Measurements from ENCODE around the gene KANSL1L. TPM values are rescaled to one million over a fixed set of nuclear protein-coding genes. Genes with fewer than 3 reads are reported as not detected.
"Not testable (repeated sequence)": the region's sequence is repeated elsewhere in the genome, so short reads cannot be mapped to it uniquely, and the experiment has no call there.

Gene KANSL1L, protein sequence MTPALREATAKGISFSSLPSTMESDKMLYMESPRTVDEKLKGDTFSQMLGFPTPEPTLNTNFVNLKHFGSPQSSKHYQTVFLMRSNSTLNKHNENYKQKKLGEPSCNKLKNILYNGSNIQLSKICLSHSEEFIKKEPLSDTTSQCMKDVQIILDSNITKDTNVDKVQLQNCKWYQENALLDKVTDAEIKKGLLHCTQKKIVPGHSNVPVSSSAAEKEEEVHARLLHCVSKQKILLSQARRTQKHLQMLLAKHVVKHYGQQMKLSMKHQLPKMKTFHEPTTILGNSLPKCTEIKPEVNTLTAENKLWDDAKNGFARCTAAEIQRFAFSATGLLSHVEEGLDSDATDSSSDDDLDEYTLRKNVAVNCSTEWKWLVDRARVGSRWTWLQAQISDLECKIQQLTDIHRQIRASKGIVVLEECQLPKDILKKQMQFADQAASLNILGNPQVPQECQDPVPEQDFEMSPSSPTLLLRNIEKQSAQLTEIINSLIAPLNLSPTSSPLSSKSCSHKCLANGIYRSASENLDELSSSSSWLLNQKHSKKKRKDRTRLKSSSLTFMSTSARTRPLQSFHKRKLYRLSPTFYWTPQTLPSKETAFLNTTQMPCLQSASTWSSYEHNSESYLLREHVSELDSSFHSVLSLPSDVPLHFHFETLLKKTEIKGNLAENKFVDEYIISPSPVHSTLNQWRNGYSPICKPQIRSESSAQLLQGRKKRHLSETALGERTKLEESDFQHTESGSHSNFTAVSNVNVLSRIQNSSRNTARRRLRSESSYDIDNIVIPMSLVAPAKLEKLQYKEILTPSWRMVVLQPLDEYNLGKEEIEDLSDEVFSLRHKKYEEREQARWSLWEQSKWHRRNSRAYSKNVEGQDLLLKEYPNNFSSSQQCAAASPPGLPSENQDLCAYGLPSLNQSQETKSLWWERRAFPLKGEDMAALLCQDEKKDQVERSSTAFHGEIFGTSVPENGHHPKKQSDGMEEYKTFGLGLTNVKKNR
- total RNA-seq (2014; rRNA removed; shearing (Covaris generic)), result 5.6 and 6.4 TPM in 2 replicates
- polyA plus RNA-seq (2015; cell fraction: cytosol; rRNA removed), result 5.8 and 7.1 TPM in 2 replicates
- polyA plus RNA-seq (2015; cell fraction: nucleus; rRNA removed), result 8.8 and 17.2 TPM in 2 replicates

- DNase-seq (ENCODE audit: low read depth), result peak; percentile 88
These were observed at the start of gene KANSL1L for GRCh38 chr2:210171309-210172218. Gene KANSL1L (minus strand): TSS chr2:210171409. CDS start chr2:210154582, 16,827 bp downstream.

- DNase-seq (ENCODE audit: low read depth), result no peak
These were observed 43.9 kb upstream of the KANSL1L start for GRCh38 chr2:210215120-210215519.

DNA sequence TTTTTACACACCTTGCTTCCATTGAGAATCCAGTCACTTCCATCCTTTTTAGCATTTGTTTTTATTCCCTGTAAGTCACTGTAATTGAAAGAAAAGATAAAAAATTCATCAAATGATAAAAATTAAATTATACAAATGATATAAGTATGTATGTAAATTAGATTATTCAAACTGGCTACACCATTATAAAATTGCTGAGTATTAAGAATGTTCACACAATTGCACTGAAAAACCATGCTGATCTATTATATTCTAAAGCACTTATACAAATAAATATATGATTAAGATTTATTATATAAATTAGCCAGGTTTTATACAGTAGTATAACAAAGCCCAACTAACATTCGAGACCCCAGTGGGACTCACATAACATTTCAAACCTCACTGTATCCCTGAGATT lies 39.0 kb upstream of the KANSL1L start:
- no peak for DNase-seq (ENCODE audit: low read depth)

GRCh38 chr2:210207929-210208328 lies 36.7 kb upstream of the KANSL1L start:
- DNase-seq (ENCODE audit: low read depth), result no peak

GRCh38 chr2:210203558-210203957 lies 32.3 kb upstream of the KANSL1L start:
- no peak for DNase-seq (ENCODE audit: low read depth)

DNA sequence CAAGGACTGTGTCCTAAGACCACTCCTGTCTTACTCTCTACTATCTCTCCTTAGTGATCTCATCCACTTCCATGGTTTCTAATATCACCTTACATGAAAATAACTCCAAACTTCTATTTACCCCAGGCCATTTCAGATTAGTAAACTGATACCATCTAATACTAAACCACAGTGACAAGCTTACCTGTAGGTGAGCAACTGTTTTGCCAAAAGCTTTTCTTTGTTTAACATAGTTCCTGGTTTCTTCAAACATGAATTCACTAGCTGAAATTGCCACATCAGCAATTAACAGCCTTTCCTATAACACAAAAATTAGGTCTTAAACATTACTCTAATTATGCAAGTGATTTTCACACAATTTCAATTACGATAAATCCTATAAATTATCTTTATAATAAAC lies 31.9 kb upstream of the KANSL1L start:
- DNase-seq (ENCODE audit: low read depth), result no peak

- DNase-seq (ENCODE audit: low read depth), result no peak
These were observed 28.6 kb upstream of the KANSL1L start for GRCh38 chr2:210199854-210200253.

- DNase-seq (ENCODE audit: low read depth), result peak; percentile 18
These were observed 28.1 kb upstream of the KANSL1L start for GRCh38 chr2:210199186-210199765.

DNA sequence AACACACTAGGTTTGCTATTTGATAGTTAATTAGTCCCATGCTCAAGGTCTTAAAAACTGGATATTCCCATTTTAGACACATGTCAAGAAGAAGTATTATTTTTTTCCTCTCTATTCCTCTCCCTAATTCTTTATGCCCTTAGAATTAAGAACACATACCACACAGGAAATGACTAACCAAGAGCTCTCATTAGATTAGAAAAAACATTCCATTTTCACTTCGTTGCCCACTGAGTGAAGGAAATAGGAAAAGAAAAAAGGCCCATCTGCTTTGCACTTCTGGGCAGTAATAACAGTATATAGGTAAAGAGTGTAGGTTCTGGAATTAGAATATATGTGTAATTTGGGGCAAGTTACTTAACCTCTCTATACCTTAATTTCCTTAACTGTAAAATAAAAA lies 27.1 kb upstream of the KANSL1L start:
- peak; percentile 62 for DNase-seq (ENCODE audit: low read depth)

DNA sequence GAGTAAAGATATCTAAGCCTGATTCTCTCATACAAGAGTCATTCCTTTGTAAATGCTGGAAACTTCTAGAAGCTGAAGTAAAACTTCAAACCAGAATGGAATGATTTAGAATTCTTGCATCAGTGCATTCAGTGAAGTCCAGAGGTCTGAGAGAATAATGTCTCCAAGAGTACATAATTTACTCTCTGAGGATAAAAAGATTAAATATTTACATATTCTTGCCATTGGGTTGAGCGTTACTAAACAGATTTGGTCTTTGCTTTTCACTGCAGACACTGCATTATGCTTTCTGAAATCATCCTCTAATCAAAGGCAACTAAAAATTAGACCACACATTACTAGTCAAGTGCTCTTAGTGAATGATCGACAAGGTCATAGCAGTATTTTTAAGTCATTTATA lies 26.5 kb upstream of the KANSL1L start:
- no peak for DNase-seq (ENCODE audit: low read depth)

GRCh38 chr2:210195101-210195852 lies 24.1 kb upstream of the KANSL1L start:
- DNase-seq (ENCODE audit: low read depth), result peak; percentile 17

GRCh38 chr2:210190345-210190744 lies 19.1 kb upstream of the KANSL1L start:
- no peak for DNase-seq (ENCODE audit: low read depth)

DNA sequence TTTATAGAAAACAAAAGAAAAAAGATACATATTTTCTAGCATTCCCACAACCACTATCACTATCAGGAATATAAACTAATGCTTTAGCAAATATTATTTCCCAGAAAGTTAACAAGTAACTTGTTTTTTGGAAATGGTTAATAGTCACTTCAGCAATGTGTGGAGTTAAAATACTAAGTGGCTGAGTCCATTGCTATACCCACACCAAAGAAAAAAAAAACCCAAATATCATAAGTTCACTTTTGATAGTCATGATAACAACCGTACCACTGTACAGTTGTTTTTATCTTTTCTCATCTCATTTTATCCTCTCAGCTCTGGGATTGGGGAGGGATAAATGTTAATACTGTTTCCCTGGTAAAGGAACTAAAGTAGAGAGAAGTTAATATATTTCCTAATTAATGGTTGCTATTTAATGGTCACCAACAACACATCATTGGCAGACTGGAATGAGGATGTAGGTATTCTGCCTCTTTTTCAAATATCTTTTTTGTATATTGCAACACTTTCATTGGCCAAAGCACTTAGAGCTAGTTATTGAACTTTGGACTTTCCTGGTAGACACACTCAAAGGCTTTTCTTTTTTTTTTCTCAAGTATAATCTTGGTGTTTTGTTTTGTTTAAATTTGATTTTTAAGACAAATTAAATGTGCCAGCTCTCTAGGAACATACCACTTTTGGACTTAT lies 18.4 kb upstream of the KANSL1L start:
- no peak for DNase-seq (ENCODE audit: low read depth)

DNA sequence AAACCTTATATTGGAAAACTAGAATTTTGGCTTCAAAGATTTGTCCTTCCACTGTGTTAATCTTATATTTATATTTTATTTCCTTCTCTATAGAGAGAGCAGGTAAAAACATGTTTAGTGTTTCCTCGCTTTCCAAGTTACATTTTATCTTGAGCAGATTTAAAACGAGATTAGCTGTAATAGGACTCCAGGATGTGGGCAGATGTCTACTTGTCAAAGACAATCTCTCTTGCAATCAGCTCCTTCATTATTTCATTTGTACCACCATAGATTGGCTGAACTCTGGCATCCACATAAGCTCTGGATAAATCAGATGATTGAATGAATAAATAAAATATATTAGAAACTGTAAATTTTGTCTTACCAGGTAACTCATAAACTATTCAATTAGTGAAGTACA lies 17.5 kb upstream of the KANSL1L start:
- no peak for DNase-seq (ENCODE audit: low read depth)

DNA sequence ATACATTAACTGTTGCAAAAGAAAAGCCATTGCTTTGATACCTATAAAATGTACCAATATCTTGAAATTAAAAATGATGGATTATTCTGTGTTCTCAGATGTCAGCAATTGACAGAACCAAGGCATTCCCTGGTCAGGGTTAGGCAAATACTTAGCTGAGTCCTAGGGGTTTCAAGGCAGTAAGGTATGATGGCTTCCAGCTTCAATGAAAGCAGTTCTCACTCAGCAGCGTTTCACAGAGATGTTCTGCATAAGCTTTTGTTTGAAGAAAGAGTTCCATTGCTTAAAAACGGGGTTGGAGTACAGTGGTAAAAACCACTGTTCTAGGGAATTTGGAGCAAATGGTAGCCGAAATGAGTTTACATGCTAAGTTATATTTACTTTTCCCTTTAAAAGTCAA lies 17.0 kb upstream of the KANSL1L start:
- no peak for DNase-seq (ENCODE audit: low read depth)

GRCh38 chr2:210183936-210184335 lies 12.7 kb upstream of the KANSL1L start:
- not testable (repeated sequence) for DNase-seq (ENCODE audit: low read depth)

GRCh38 chr2:210181606-210182088 lies 10.4 kb upstream of the KANSL1L start:
- not testable (repeated sequence) for DNase-seq (ENCODE audit: low read depth)

DNA sequence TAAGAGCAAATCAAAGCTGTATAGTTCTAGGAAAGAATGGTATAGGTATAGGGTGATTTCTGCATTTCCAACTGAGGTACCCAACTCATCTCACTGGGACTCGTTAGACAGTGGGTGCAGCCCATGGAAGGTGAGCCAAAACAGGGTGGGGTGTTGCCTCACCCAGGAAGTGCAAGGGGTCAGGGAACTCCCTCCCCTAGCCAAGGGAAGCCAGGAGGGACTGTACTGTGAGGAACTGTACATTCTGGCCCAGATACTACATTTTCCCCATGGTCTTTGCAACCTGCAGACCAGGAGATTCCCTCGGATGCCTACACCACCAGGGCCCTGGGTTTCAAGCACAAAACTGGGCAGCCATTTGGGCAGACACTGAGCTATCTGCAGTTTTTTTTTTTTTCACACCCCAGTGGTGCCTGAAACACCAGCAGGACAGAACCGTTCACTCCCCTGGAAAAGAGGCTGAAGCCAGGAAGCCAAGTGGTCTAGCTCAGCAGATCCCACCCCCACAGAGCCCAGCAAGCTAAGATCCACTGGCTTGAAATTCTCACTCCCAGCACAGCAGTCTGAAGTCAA lies 9.9 kb upstream of the KANSL1L start:
- not testable (repeated sequence) for DNase-seq (ENCODE audit: low read depth)

All from HT1080 (cell line).